Measurements from ENCODE around the gene AGAP1.

The AGAP1 gene

DNA sequence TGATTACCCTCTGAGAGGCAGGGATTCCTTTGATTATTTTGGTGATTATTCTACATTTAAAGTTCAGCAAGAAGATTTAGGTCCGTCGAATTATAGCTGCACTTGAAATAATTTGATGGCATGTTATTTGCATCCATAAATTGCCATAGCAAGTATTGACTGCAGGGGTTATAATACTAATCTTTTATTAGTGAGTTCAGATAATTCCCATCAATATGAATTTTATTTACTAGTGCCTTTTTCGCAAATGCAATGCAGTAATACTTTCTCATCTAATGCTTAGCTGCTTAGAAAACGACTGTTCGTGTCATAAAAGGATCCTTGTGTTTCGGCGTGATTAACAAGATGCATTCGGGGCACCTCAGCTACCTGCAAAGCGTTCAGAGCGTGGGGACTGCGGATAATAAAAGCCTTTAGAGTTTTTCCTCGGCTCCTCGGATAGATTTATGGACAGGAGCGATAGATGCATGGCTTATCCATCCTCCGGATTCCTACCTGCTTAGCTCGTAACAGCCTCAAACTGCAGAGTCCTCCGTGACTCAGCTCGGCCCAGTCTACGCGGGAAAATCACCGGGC is 676.8 kb downstream of the AGAP1 start:
- TF ChIP-seq, protein P1, sequence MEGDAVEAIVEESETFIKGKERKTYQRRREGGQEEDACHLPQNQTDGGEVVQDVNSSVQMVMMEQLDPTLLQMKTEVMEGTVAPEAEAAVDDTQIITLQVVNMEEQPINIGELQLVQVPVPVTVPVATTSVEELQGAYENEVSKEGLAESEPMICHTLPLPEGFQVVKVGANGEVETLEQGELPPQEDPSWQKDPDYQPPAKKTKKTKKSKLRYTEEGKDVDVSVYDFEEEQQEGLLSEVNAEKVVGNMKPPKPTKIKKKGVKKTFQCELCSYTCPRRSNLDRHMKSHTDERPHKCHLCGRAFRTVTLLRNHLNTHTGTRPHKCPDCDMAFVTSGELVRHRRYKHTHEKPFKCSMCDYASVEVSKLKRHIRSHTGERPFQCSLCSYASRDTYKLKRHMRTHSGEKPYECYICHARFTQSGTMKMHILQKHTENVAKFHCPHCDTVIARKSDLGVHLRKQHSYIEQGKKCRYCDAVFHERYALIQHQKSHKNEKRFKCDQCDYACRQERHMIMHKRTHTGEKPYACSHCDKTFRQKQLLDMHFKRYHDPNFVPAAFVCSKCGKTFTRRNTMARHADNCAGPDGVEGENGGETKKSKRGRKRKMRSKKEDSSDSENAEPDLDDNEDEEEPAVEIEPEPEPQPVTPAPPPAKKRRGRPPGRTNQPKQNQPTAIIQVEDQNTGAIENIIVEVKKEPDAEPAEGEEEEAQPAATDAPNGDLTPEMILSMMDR (IDR thresholded peaks at IDR 0.05; ENCODE audit: insufficient read depth, low read depth, low read length, missing control alignments): no peak
- H3K4me3 ChIP-seq (ENCODE audit: low read depth, low read length): no peak overlapping the region
- no peak for DNase-seq (ENCODE audit: low read depth)

DNA sequence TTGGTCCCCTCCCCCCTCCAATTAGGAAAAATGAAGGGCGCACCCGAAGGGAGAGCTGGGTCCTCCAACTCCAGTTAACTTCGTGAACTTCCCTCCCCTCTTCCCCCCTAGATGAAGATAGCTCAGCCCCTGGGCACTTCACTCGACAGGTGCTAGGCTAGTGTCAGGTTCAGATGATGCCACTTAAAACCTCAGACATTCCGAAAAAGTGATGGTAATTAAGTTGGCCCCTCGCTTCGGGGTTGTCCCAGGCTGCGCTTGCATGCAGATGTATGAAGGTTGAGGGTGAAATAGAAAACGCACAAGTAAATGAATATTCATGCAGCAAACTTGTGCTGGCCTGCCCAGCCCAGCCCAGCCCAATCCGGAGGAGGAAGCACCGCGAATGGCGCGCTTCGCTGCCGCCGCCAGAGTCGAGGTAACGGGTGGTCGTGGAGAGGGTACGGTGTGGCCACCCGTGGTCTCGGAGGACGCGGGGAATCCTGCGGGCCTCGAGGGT is 677.4 kb downstream of the AGAP1 start:
- DNase-seq (ENCODE audit: low read depth): no peak
- H3K4me3 ChIP-seq (ENCODE audit: low read depth, low read length): no peak overlapping the region
- TF ChIP-seq, protein P1 (IDR thresholded peaks at IDR 0.05; ENCODE audit: insufficient read depth, low read depth, low read length, missing control alignments): no peak

DNA sequence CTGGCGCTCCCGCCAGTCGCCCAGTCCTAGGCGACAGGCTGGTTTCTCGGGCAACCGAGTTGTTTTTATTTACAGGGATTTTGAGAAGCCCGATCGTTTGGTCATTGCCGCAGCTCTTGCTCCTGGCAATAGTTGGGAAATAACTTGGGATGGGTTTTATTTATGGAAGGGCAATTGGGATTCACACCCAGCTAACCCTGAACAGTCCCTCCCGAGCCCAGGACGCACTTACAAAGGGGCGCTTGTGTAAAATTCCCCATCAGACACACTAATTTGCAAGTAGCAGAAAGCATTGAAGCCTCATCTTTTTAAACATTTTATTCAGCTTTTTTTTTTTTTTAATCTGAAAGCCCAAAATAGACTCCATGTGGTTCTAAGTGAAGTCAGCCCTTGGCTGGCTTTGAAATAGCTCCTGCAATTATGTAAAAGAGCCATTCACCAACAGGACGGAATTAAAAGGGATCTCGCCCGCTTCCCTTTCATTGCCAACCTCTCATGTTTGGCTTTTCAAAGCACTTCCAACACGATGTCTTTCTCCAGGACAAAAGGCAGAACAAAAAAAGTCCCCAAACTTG is 677.9 kb downstream of the AGAP1 start:
- H3K4me3 ChIP-seq (ENCODE audit: low read depth, low read length): no peak overlapping the region
- no peak for DNase-seq (ENCODE audit: low read depth)
- TF ChIP-seq, protein P1 (IDR thresholded peaks at IDR 0.05; ENCODE audit: insufficient read depth, low read depth, low read length, missing control alignments): no peak

DNA sequence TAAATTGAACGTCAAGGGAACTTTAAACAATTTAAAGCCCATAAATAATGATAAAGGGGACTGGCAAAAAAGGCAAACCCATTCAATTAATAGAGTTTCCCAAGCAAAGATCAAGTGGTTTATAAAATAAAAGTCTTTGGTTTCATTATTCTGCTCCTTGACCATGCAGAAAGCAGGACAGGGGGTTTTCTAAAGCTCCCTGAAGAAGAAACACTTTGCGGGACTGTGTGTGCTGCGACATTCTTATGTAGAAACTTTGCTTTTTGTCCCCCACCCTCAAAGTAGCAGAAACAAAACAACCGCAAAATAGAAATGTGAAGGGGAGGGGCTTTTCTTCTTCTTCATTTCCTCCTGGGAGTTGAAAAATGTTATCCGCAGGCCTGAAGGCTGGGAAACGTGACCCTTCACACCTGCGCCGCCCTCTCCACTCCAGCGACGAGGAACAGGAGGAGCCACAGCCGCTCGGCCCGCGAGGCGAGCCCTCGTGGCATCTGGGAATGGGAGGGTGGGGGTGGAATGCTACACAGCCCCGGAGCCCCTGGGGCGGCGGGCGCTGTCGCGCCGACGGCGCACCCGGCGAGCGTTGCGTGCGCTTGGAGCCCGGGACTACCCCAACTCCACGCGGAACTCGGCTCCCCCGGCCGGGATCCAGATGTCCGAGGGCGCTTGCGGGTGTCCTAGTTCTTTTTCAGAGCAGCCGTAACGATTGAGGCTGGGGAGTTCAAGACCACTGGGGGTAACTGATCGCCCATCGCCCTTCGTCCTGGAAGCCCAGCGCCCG is 678.6 kb downstream of the AGAP1 start:
- TF ChIP-seq, protein P1 (IDR thresholded peaks at IDR 0.05; ENCODE audit: insufficient read depth, low read depth, low read length, missing control alignments): no peak
- DNase-seq (ENCODE audit: low read depth): no peak
- no peak overlapping the region for H3K4me3 ChIP-seq (ENCODE audit: low read depth, low read length)

DNA sequence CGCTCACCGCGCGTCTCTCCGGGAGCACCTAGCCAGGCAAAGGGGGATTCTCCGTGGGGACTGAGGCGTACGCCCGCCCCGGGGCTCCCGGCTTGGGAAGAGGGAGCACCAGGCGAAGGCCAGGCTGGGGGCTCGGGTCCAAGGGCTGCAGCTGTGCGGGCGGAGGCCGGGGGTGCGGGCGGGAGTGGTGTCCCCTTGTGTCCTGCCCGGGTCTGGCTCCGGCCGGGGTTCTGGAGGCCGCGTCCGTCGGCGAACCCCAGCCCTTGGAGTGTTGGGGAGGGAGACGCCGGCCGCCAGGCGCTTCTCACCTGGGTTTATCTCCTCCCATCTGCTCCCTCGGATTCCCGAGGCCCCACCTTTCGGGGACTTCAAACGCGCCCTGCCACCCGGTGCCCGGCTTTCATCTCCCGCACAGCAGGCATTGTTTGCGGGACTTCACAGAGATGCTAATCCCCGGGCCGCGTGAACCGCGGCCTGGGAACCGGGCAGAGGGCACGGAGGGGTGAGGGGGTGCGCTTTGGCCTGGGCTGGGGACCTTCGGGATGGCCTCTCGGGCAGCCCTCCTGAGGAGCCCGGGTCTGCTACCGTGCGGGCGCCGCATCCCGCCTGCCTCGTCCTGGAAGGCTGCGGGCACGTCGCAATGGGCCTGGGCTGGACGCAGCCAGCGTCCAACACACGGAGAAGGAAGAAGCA is 679.3 kb downstream of the AGAP1 start:
- no peak for DNase-seq (ENCODE audit: low read depth)
- TF ChIP-seq, protein P1 (IDR thresholded peaks at IDR 0.05; ENCODE audit: insufficient read depth, low read depth, low read length, missing control alignments): no peak
- no peak overlapping the region for H3K4me3 ChIP-seq (ENCODE audit: low read depth, low read length)

DNA sequence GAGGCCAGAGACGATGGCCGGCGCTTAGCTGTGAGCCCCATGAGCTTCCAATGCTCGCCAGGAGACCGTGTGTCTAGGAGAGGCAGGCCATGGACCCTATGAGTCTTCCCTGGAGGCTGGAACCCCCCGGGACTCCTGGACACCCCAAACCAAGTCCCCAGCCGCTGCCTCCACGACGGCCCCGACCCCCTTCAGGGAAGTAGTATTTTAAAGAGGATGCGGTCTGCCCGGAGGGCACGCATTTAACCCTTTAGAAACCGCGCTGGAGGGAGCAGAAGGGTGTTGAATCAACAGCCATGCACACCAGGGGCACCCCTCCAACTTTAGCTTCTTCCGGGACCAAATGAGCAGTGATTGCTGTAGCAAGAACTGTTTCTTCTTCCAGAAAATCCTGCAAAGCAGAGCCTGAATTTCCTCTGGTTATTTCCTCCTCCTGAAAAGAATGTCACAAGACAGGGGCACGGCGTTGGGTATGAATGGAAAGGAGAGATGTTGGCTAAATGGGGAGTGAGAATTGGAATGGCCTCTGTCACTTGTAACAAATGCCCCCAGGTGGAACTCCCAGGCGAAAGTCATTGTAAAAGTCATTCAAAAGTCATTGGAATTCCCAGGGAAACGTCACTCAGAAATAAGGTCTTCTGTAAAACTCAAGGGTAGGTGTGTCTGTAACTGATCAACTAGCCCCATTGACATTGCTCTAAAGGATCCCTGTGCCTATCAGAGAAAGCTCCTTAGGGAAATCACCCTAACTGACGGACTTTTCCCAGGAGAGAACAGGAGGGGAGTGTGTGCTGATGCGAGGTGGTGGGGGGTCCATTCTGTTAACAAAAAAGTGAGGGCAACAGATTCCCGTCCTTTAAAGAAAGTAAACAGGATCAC is 680.1 kb downstream of the AGAP1 start:
- H3K4me3 ChIP-seq (ENCODE audit: low read depth, low read length): no peak overlapping the region
- TF ChIP-seq, protein P1 (IDR thresholded peaks at IDR 0.05; ENCODE audit: insufficient read depth, low read depth, low read length, missing control alignments): no peak
- no peak for DNase-seq (ENCODE audit: low read depth)

Data from GM12865 (cell line).